IgD-negative memory B cell (primary cell): ENCODE results near the gene RSPH3. TPM values are rescaled to one million over a fixed set of nuclear protein-coding genes. Genes with fewer than 3 reads are reported as not detected.
"Not testable (repeated sequence)": the region's sequence is repeated elsewhere in the genome, so short reads cannot be mapped to it uniquely, and the experiment has no call there.

ENCODE experiments used
- H3K27ac Mint-ChIP-seq, 3 donors: one replicate each; pipeline ENCODE4 v1.8.0; 2020 to 2022; ENCODE audit warnings: mild to moderate bottlenecking in 3 of 3, mixed read lengths in 3 of 3, moderate library complexity in 1 of 3
- H3K27me3 Mint-ChIP-seq: one replicate; pipeline ENCODE4 v1.8.0; 2021; ENCODE audit warnings: mixed read lengths
- H3K36me3 Mint-ChIP-seq: one replicate; pipeline ENCODE4 v1.8.0; 2020; ENCODE audit warnings: mild to moderate bottlenecking, mixed read lengths
- H3K4me1 Mint-ChIP-seq, 3 donors: one replicate each; pipeline ENCODE4 v1.8.0; 2020 to 2022; ENCODE audit warnings: mixed read lengths in 3 of 3, mild to moderate bottlenecking in 1 of 3
- H3K4me3 Mint-ChIP-seq, 4 donors: one replicate each; pipeline ENCODE4 v1.8.0; 2020 to 2022; ENCODE audit warnings: mild to moderate bottlenecking in 4 of 4, mixed read lengths in 4 of 4, moderate library complexity in 3 of 4
- H3K9me3 Mint-ChIP-seq, 3 donors: one replicate each; pipeline ENCODE4 v1.8.0; 2020 to 2021; ENCODE audit warnings: mixed read lengths in 3 of 3, mild to moderate bottlenecking in 1 of 3
- polyA plus RNA-seq: library from polyadenylated mRNA; unstranded; fragments of 300-500 nt; fragmentation: Illumina TruSeq; gene quantifications from one replicate; pipeline ENCODE4 v1.2.3, GENCODE V29; 2021

The RSPH3 gene
- polyA plus RNA-seq, 1 donor from 2014 or later: 4.3 TPM

DNA sequence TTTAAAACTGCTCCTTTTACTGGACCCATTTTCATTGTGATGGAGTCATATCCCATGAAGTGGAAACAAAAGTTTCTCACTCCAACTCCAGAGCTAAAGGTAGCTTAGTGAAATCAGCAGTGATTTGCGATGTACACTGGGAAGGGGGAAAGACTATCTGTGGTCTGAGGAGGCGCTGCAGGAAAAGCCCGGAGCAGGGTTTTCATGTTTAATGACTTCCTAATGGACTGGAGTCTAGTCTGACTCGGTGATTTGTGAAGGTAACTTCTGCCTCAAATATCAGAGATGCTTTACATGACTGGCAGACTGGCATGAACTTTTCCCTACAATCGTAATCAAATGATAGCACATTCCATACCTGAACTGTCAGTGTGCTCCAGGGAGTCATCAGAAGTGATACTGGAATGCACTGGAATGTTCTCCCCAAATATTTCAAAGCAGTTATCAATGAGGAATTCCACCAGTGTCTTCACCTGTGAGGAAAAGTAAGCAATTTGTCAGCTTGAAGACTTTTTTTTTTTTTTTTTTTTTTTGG, 37.8 kb upstream of the RSPH3 start:
- Mint-ChIP-seq H3K36me3 (peaks cover 23% of the 10 kb centered on the region), H3K27me3 (peaks cover 2% of the 10 kb centered on the region), H3K9me3 (no peaks in the 10 kb centered on the region), H3K27ac (peak overlapping the region; percentile 83 to 97 (median 93)), H3K4me3 (peak overlapping the region in 3 of 4 donors; percentile 38 to 86 (median 39)), H3K4me1 (peaks cover 43 to 63% (median 58%) of the 10 kb centered on the region in 3 donors)

DNA sequence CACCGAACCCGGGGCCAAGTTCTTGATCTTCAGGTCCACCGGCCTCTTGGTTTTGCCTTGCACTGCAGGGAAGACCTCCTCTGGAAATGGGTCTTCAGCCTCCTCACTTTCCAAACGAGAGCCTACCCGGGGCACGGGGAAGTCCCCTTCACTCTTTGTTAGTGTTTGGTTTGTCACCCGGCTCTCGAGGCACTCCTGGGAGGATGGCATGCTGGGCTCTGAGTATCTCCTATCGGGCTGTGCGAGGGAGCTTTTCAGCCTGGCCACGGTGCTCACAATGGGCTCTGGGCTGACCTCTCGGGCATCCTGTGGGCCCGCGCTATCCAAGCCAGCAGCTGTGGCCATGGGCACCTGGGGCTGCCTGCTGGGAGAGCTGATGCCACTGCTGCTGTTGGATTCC, 36.7 kb upstream of the RSPH3 start:
- H3K36me3 Mint-ChIP-seq: peaks cover 15% of the 10 kb centered on the region
- no peaks in the 10 kb centered on the region for H3K9me3 Mint-ChIP-seq
- peaks cover 38 to 58% (median 51%) of the 10 kb centered on the region in 3 donors for H3K4me1 Mint-ChIP-seq
- peak overlapping the region in 2 of 4 donors; percentile 23 to 58 for H3K4me3 Mint-ChIP-seq
- peak overlapping the region in 2 of 3 donors; percentile 63 to 84 for H3K27ac Mint-ChIP-seq
- peaks cover 2% of the 10 kb centered on the region for H3K27me3 Mint-ChIP-seq

GRCh38 chr6:159035891-159036290, 35.9 kb upstream of the RSPH3 start:
- H3K27ac Mint-ChIP-seq: peak overlapping the region in 1 of 3 donors; percentile 75
- peaks cover 40 to 52% (median 44%) of the 10 kb centered on the region in 3 donors for H3K4me1 Mint-ChIP-seq
- peaks cover 15% of the 10 kb centered on the region for H3K36me3 Mint-ChIP-seq
- H3K27me3 Mint-ChIP-seq: peaks cover 2% of the 10 kb centered on the region
- no peaks in the 10 kb centered on the region for H3K9me3 Mint-ChIP-seq
- H3K4me3 Mint-ChIP-seq: peak overlapping the region in 2 of 4 donors; percentile 58 to 77

DNA sequence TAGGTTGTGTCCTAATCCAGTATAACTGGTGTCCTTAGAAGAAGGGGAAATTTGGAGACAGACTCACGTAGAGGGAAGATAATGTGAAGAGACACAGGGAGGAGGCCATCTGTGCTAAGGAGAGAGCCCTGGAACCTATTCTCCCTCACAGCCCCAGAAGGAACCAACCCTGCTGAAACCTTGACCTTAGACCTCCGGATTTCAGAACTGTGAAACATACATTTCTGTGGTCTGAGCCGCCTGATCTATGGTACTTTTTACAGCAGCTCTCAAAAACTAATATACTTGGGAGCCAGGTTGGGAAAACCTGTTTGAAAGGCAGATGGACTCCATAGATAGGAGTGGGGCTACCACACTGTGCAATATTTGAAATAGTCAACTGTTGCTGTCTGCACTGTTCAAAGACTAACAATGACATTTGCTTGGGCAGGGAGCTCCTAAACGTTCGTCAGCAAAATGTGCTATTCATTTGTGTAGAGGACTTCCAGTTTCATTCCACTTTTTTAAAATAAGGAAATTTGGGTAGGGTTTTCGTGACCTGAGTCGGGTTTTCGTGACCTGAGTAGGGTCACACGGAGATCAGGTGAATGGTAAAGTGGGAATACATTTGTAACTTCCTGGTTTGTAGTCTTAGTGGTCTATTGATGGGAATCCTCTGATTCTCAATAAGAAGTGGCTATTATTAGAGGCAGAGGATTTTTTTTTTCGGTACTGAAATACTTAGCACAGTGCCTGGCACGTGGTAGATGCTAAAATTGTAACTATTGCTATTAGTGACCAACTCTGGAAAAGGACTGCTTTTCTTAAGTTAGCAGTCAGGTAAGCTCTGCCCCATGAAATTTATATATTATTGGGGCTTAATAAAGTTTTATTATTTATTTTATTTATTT, 33.4 kb upstream of the RSPH3 start:
- peak overlapping the region in 1 of 4 donors; percentile 39 for H3K4me3 Mint-ChIP-seq
- peaks cover 23 to 32% (median 27%) of the 10 kb centered on the region in 3 donors for H3K4me1 Mint-ChIP-seq
- peak overlapping the region; percentile 50 to 92 (median 64) for H3K27ac Mint-ChIP-seq
- no peaks in the 10 kb centered on the region for H3K9me3 Mint-ChIP-seq
- H3K27me3 Mint-ChIP-seq: no peaks in the 10 kb centered on the region
- peaks cover 2% of the 10 kb centered on the region for H3K36me3 Mint-ChIP-seq

- Mint-ChIP-seq H3K9me3 (no peaks in the 10 kb centered on the region), H3K27ac (peak overlapping the region in 1 of 3 donors; percentile 20), H3K4me3 (no peak overlapping the region)
These were observed 31.8 kb upstream of the RSPH3 start for GRCh38 chr6:159031846-159032245.

GRCh38 chr6:159030168-159030567, 30.2 kb upstream of the RSPH3 start:
- Mint-ChIP-seq H3K9me3 (peaks cover 4 to 9% (median 8%) of the 10 kb centered on the region in 3 donors), H3K27me3 (no peaks in the 10 kb centered on the region), H3K36me3 (peaks cover 4% of the 10 kb centered on the region), H3K27ac (no peak overlapping the region), H3K4me1 (peaks cover 5 to 15% (median 15%) of the 10 kb centered on the region in 3 donors), H3K4me3 (no peak overlapping the region)

More at GRCh38 chr6:159031846-159032245, 31.8 kb upstream of the RSPH3 start:
- no peaks in the 10 kb centered on the region for H3K27me3 Mint-ChIP-seq
- H3K36me3 Mint-ChIP-seq: peaks cover 4% of the 10 kb centered on the region
- H3K4me1 Mint-ChIP-seq: peaks cover 13 to 23% (median 22%) of the 10 kb centered on the region in 3 donors

- not testable (repeated sequence) for H3K27ac Mint-ChIP-seq, H3K4me1 Mint-ChIP-seq, H3K27me3 Mint-ChIP-seq, H3K4me3 Mint-ChIP-seq
- H3K9me3 Mint-ChIP-seq: peaks cover 6 to 29% (median 19%) of the 10 kb centered on the region in 3 donors
- peaks cover 25% of the 10 kb centered on the region for H3K36me3 Mint-ChIP-seq
These were observed 25.2 kb upstream of the RSPH3 start for GRCh38 chr6:159025224-159025623.

- Mint-ChIP-seq H3K27ac (no peak overlapping the region), H3K9me3 (peaks cover 6 to 29% (median 19%) of the 10 kb centered on the region in 3 donors), H3K36me3 (peaks cover 25% of the 10 kb centered on the region), H3K4me3 (peak overlapping the region in 1 of 4 donors; percentile 43), H3K4me1 (peaks cover 0 to 6% (median under 1%) of the 10 kb centered on the region in 3 donors), H3K27me3 (no peaks in the 10 kb centered on the region)
These were observed 23.9 kb upstream of the RSPH3 start for GRCh38 chr6:159023893-159024292.

GRCh38 chr6:159020011-159020410, 20.0 kb upstream of the RSPH3 start:
- H3K27ac Mint-ChIP-seq: no peak overlapping the region

DNA sequence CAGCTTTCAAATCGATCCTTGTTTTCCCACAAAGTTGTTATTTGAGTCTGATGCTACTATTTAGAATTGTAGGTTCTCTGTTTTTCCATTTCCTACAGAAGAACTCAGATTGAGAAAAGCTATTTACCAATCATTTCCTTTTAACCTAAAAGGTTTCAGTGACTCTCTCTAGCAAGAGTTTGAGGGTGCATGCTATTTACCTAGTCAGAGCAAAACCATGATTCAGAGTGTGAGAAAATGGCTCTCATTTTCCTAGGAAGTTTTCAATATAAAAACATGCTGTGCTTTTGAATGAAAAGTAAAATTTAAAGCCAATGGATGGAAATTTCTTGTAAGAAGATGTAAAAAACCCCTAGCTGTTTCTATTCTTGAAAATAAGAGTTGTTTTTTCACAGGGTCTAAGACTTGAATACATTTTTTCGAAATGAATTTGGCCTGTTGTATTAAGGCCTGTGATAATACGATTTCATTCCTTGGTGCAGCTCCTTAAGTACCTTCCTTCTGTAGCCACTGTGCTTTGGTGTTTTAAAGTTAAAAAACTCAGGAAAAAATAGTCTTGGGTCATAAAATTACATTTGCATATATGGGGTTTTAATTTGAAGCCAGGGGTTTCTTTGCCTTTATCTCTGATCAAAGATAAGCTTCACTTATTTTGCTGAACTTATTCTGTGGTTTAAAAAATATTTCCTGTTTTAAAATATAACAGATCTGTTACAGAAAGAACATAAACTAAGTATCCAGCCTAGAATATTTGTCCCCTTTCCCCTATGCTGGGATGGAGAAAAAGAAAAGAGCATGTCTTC, 18.0 kb upstream of the RSPH3 start:
- Mint-ChIP-seq H3K36me3 (peaks cover 10% of the 10 kb centered on the region), H3K27me3 (no peaks in the 10 kb centered on the region), H3K27ac (no peak overlapping the region), H3K9me3 (peaks cover 0 to 1% (median 0%) of the 10 kb centered on the region in 3 donors), H3K4me1 (peaks cover 18 to 21% (median 18%) of the 10 kb centered on the region in 3 donors), H3K4me3 (peak overlapping the region in 1 of 4 donors; percentile 49)

More at GRCh38 chr6:159020011-159020410, 20.0 kb upstream of the RSPH3 start:
- Mint-ChIP-seq H3K36me3 (peaks cover 26% of the 10 kb centered on the region), H3K27me3 (no peaks in the 10 kb centered on the region), H3K4me1 (peaks cover 11 to 12% (median 11%) of the 10 kb centered on the region in 3 donors), H3K4me3 (peak overlapping the region in 1 of 4 donors; percentile 79), H3K9me3 (peaks cover 2 to 18% (median 10%) of the 10 kb centered on the region in 3 donors)

DNA sequence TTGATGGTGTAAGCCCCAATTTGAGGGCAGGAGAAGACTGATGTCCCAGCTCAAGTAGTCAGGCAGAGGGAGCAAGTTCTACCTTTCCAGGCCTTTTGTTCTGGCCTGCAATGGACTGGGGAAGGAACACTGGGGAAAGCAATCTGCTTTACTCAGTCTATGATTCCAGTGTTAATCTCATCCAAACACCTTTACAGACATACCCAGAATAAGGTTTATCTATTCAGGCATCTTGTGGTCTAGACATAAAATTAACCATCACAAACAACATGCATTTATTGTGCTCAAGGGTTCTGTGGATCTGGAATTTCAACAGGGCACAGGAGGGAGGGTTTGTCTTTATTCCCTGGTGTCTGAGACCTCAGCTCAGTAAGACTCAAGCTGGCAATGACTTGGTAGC, 14.4 kb upstream of the RSPH3 start:
- no peaks in the 10 kb centered on the region for H3K27me3 Mint-ChIP-seq
- no peak overlapping the region for H3K27ac Mint-ChIP-seq
- H3K9me3 Mint-ChIP-seq: no peaks in the 10 kb centered on the region
- peaks cover 10% of the 10 kb centered on the region for H3K36me3 Mint-ChIP-seq
- H3K4me1 Mint-ChIP-seq: peaks cover 29 to 36% (median 30%) of the 10 kb centered on the region in 3 donors
- no peak overlapping the region for H3K4me3 Mint-ChIP-seq

DNA sequence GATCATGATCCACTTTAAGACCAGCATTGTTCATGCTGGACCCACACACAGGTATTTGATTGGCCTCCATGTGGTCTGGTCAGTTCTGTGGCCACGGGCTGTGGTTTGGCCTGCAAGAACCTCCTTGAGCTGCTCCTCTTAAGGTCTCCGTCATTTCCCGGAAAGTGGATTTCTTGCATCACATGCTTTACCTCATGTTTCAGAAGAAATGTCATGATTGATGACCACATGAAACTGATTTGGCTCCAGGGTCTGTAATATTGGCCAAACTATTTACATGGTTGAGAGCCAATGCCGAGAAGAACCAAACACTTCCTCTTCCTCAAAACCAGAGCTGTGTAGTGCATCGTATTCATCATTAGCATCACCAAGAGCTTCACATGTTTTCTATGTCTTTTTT, 13.2 kb upstream of the RSPH3 start:
- Mint-ChIP-seq H3K4me3 (peak overlapping the region in 3 of 4 donors; percentile 25 to 83 (median 44)), H3K27me3 (no peaks in the 10 kb centered on the region), H3K4me1 (peaks cover 30 to 37% (median 33%) of the 10 kb centered on the region in 3 donors), H3K27ac (peak overlapping the region in 2 of 3 donors; percentile 75 to 83), H3K9me3 (no peaks in the 10 kb centered on the region), H3K36me3 (peaks cover 8% of the 10 kb centered on the region)

DNA sequence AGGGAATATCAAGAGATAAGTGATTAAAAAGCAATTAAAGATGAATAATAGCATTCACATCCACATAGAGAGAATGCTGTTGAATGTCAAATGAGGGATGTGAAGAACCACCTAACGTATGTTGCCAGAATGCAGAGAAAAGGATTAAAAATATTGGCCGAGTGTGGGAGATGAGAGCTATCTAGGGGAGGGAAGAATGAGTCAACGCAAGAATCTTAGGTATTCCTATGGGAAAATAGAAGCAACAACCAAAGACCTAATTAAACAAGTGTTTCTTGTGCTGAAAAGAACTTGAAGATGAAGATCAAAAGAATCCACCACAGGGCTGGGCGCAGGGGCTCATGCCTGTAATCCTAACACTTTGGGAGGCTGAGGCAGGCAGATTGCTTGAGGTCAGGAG, 12.2 kb upstream of the RSPH3 start:
- Mint-ChIP-seq H3K4me3 (peak overlapping the region in 1 of 4 donors; percentile 42), H3K27ac (peak overlapping the region in 1 of 3 donors; percentile 7), H3K36me3 (peaks cover 8% of the 10 kb centered on the region), H3K4me1 (peaks cover 24 to 40% (median 29%) of the 10 kb centered on the region in 3 donors), H3K27me3 (no peaks in the 10 kb centered on the region), H3K9me3 (no peaks in the 10 kb centered on the region)

DNA sequence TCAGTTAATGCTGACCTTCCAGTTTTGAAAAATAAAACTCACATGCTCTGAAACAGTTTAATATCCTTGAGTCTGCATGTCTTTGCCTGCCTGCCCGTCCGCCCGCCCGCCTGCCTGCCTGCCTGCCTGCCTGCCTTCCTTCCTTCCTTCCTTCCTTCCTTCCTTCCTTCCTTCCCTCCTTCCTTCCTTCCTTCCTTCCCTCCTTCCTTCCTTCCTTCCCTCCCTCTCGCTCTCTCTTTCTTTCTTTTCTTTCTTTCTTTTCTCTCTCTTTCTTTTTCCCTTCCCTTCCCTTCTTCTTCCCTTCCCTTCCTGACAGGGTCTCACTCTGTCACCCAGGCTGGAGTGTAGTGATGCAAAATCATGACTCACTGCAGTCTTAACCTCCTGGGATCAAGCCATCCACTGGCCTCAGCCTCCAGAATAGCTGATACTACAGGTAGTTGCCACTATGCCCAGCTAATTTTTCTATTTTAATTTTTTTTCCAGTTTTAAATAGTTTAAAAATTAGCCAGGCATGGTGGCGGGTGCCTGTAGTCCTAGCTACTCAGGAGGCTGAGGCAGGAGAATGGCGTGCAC, 10.1 kb upstream of the RSPH3 start:
- not testable (repeated sequence) for H3K36me3 Mint-ChIP-seq, H3K27me3 Mint-ChIP-seq, H3K9me3 Mint-ChIP-seq
- peaks cover 26 to 40% (median 29%) of the 10 kb centered on the region in 3 donors for H3K4me1 Mint-ChIP-seq
- peak overlapping the region in 1 of 4 donors; percentile 73 for H3K4me3 Mint-ChIP-seq
- H3K27ac Mint-ChIP-seq: peak overlapping the region in 2 of 3 donors; percentile 29 to 65
